Ovary (tissue), 3 donors: ENCODE data around the gene ZNF385D.

Experiments
- CTCF ChIP-seq, 3 donors: fragments of 450-650 bp in 2 of 3; fragments of 200-600 bp in 1 of 3; IDR thresholded peaks; one replicate each; pipeline versions ENCODE4 v1.5.1 to v1.8.0; 2016 to 2022; ENCODE audit warnings: antibody characterized with exemption in 3 of 3, mild to moderate bottlenecking in 1 of 3
- EP300 ChIP-seq: sonication (generic); formaldehyde crosslinking; IDR thresholded peaks from one replicate; pipeline ENCODE4 v1.6.1; 2017; ENCODE audit warnings: antibody characterized with exemption
- POLR2A ChIP-seq: fragments of 450-650 bp; IDR thresholded peaks from one replicate; pipeline ENCODE4 v1.6.1; 2017; ENCODE audit warnings: antibody characterized with exemption, mild to moderate bottlenecking, moderate library complexity
- donor health status: DM: no; HTN: no; CAD: no.

GRCh38 chr3:21392526-21392925 is 358.5 kb downstream of the ZNF385D start:
- TF ChIP-seq POLR2A (no peak), CTCF (IDR thresholded peaks at IDR 0.05) (no peak), EP300 (no peak)
